ENCODE data around the gene KIRREL1. TPM values are rescaled to one million over a fixed set of nuclear protein-coding genes. Genes with fewer than 3 reads are reported as not detected.

The KIRREL1 gene
- total RNA-seq, 2 experiments from 2014 or later: 0.08 TPM

Other genes starting within 250 kb of the KIRREL1 start
- gene FCRL2, start 216.5 kb upstream of the KIRREL1 start, total RNA-seq: not detected
- not detected for gene FCRL1, start 173.5 kb upstream of the KIRREL1 start, total RNA-seq
- not detected for gene CD5L, start 151.8 kb upstream of the KIRREL1 start, total RNA-seq
- gene CD1D, start 187.2 kb downstream of the KIRREL1 start, total RNA-seq: not detected